GM06990 (cell line): Measurements from ENCODE around the gene CHRNA7.

Experiments used
- DNase-seq: peaks from one replicate; pipeline ENCODE4 v3.0.0-alpha.2; 2011; ENCODE audit not compliant: insufficient read length; ENCODE audit errors: extremely low read depth
- H3K27me3 ChIP-seq: replicated peaks from 2 replicates; pipeline ENCODE4 v1.6.0; 2011; ENCODE audit warnings: low read length; ENCODE audit not compliant: control insufficient read depth, insufficient read depth
- H3K36me3 ChIP-seq: 2 replicates; pipeline ENCODE4 v1.5.1; 2011; ENCODE audit warnings: low read length; ENCODE audit not compliant: control insufficient read depth, insufficient read depth
- H3K4me3 ChIP-seq: replicated peaks from 2 replicates; pipeline ENCODE4 v1.5.1; 2011; ENCODE audit warnings: low read depth, mild to moderate bottlenecking, control low read depth, low read length
- CTCF ChIP-seq: IDR thresholded peaks from 2 replicates; pipeline ENCODE4 v1.5.1; 2011; ENCODE audit warnings: low read length, control low read depth, mild to moderate bottlenecking, inconsistent platforms; ENCODE audit not compliant: insufficient read depth, poor library complexity, severe bottlenecking

CHRNA7 gene

GRCh38 chr15:32004249-32004648 lies 26.1 kb upstream of the CHRNA7 start:
- Histone ChIP-seq H3K4me3 (no peak overlapping the region), H3K27me3 (no peaks in the 10 kb centered on the region), H3K36me3 (no peaks in the 10 kb centered on the region)
- no peak for DNase-seq
- TF ChIP-seq CTCF = no peak

GRCh38 chr15:32007355-32007960 lies 22.9 kb upstream of the CHRNA7 start:
- DNase-seq = no peak
- Histone ChIP-seq H3K36me3 (no peaks in the 10 kb centered on the region), H3K4me3 (no peak overlapping the region), H3K27me3 (no peaks in the 10 kb centered on the region)
- no peak for TF ChIP-seq CTCF

- Histone ChIP-seq H3K36me3 (no peaks in the 10 kb centered on the region), H3K27me3 (no peaks in the 10 kb centered on the region), H3K4me3 (no peak overlapping the region)
- no peak for DNase-seq
- no peak for TF ChIP-seq CTCF
Observed at GRCh38 chr15:32014953-32015352, 15.4 kb upstream of the CHRNA7 start.

- Histone ChIP-seq H3K36me3 (no peaks in the 10 kb centered on the region), H3K4me3 (no peak overlapping the region), H3K27me3 (no peaks in the 10 kb centered on the region)
- no peak for TF ChIP-seq CTCF
- no peak for DNase-seq
Observed at GRCh38 chr15:32020156-32020555, 10.2 kb upstream of the CHRNA7 start.

- no peak overlapping the region for H3K4me3 ChIP-seq
- peaks cover 2% of the 10 kb centered on the region for H3K27me3 ChIP-seq
- DNase-seq = no peak
- no peaks in the 10 kb centered on the region for H3K36me3 ChIP-seq
- no peak for TF ChIP-seq CTCF
Observed at GRCh38 chr15:32028921-32029320, 1.4 kb upstream of the CHRNA7 start.

- H3K4me3 ChIP-seq = no peak overlapping the region
- peaks cover 2% of the 10 kb centered on the region for H3K27me3 ChIP-seq
- no peaks in the 10 kb centered on the region for H3K36me3 ChIP-seq
- peak; percentile 22 for DNase-seq
- TF ChIP-seq CTCF = peak; percentile 34
Observed at GRCh38 chr15:32029409-32029861, 880 bp upstream of the CHRNA7 start.
